ENCODE results near the gene SLIT3.

SLIT3 gene

DNA sequence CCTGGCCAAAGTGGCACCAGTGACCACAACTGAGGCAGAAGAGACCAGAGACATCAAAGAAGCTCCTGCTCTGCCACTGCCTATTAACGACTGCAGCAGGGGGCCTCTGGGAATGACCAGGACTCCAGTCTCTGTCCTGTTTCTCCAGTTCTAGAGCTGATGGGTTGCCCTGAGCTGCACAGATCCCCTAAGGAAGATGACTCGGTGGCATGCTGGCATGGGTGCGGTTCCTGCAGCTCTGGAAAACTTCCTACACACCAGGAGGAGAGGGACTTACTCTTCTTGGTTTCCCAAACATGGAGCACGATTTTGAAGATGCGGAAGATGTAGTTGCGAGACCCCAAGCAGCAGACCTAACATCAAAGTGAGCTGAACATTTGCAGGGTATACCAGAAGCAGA lies 2.7 kb downstream of the SLIT3 start:
- no peak for DNase-seq

DNA sequence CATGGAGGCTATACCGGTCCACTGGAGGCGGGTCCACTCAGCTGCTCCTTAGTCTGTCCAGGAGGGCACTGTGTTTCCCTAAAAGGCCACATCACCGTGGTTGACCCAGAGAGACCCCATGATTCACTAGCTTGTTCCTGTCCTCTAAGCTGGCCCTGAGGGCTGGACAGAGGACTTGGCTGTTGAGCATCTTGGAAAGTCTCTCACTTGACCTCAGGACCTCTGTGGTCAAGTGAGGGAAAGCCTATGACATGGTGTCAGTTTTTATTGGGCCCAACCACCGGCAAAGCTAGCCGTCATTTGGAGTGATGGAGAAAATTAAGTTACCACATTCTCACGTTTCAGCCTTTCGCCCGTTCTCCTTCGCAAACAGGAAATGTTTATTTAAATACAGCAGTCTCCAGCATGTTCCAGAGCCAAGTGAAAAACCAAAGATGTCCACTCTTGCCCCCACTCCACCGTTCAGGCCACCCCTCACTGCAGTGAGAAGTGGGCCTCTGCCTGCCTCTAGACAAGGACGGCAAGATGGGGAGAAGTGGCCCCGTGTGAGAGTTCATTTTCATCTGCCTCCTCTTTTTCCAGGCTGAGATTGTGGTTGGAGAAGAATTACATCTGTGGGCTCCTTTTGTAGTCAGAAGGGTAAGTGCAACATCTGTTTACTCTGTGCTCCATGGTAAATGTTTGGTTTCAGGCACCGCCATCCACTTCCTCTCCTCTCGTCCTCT lies 4.4 kb downstream of the SLIT3 start:
- DNase-seq: no peak

DNA sequence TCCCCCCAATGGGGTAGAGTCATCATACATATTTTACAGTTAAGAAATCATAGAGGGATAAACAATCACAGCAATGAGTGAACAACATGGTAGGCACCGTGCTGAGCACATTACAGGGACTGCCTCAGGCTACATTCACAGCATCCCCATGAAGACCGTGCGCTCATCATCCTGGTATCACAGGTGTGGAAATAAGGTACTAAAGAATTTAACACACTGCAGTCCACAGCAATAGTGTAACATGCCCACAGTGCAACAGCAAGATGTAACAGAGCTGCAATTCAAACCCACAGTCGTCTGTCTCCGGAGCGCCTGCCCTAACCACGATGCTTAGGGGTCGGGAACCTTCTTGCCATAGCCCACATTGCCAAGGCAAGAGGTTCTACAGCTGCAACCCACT lies 5.6 kb downstream of the SLIT3 start:
- no peak for DNase-seq

DNA sequence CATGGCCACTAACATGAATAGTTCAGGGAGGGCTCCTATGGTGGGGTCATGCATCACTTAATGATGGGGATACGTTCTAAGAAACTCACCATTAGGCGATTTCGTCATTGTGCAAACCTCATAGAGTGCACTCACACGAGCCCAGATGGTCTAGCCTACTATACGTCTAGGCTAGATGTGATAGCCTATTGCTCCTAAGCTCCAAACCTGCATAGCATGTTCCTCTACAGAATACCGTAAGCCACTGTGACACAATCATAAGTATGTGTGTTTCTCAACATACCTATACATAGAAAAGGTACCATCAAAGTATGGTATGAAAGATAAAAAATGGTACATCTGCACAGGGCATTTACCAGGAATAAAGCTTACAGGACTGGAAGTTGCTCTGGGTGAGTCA lies 6.3 kb downstream of the SLIT3 start:
- no peak for DNase-seq

DNA sequence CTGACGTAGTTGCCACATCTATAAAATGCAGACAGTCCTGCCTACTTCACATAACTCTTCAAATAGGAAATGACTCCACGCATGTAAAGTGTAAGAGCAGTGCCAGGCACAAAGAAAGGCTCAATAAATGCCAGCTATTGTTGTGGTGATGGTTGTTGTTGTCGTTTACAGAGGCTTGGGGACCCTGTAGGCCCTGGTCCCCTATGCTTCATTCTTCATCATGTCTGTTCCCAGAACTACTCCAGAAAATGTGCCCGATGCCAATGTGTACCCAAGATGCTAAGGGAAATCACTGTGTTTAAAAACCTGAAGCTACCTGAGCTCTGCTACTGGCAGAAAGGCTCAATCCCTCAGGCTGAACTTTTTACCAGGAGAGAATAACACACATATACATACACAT lies 9.1 kb downstream of the SLIT3 start:
- DNase-seq: no peak

DNA sequence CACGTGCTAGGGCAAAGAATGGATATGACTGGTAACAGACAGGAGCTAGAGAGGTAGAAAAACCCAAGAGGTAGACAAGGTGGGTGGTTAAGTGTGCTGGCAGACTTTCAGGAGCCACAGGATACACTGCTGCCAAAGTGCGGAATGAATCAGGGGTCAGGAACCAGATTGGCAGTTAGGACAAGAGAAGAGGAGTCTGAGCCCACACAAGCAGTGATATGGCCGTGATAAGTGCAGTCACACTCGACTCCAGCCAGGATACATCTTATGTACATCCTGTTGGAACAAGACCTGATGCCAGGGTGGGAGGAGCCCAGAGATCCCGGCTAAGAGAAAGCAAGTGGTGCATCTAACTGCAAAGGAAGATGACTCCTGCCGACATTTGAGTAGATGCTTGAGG lies 10.0 kb downstream of the SLIT3 start:
- no peak for DNase-seq

DNA sequence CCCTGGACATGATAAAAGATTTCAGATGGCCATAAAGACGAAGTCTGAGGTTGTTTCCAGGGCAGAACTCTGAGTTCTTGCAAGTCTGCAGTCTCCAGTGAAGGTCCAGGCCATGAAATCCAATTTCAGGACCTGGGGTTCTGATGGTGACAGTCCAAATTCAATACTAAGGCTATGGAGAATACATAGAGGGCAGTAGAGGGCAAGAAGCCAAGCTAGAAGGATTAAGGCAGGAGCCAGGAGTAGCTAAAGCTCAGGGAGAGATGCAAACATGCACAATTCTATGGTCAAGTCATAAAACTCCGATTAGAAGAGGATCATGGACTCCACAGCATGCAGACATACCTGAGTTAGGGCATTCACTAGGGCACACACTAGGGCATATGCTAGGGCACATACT lies 11.4 kb downstream of the SLIT3 start:
- no peak for DNase-seq

DNA sequence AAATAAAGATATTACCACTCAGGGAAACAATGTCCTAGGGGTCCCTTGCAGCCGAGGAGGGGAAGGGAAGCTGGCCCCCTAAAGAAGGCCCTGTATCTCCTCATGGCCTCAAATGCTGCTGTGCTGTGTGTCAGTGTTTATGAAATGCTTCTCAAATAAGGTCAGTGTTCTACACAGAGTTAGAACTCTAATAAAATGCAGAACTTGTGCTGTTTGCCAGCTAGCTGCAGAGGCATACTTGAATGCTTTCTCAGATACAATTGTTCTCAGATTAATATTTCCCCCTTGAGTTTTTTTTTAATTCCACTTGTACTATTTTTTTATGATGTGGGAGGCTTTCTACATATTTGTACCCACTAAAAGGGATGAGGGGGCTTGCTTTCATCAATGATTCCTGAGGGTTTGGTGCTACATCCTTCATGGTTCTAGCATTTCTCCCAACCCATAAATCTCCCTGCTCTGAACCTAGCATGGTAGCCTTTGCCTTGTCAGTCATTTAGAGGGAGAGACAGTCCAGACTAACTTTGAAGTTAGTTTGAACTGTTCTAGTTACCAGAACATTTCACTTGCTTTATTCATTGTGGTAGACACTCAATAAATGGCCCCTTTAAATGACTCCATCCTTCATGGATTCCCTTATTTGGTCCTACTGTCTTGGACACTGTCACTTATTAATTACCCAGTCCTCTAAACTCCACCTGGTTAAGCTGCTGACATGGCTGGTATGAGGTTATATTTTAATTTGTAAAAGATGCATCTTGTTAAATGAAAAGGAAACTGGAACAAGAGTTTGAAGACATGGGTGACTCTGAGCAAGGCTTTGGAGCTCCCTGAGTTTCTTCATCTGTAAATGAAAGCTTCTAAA lies 12.6 kb downstream of the SLIT3 start:
- DNase-seq: no peak

DNA sequence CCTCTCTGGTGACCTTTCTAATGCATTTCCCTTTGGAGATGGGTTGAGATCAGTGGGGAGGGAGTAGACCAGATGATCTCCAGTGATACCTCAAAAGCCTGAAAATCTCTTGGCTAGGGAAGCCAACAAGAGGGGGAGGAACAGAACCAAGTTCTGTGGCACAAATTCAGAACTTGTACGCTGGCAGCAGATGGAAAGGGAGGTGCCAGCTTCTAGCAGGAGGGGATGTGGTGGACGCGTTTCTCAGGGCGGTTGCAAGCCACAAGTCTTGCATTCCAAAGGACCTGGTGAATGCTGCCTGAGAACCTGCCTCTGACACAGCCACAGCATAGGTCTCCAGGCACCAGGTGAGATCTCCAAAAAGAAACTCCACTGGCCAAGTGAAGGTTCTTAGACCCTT lies 13.4 kb downstream of the SLIT3 start:
- no peak for DNase-seq

DNA sequence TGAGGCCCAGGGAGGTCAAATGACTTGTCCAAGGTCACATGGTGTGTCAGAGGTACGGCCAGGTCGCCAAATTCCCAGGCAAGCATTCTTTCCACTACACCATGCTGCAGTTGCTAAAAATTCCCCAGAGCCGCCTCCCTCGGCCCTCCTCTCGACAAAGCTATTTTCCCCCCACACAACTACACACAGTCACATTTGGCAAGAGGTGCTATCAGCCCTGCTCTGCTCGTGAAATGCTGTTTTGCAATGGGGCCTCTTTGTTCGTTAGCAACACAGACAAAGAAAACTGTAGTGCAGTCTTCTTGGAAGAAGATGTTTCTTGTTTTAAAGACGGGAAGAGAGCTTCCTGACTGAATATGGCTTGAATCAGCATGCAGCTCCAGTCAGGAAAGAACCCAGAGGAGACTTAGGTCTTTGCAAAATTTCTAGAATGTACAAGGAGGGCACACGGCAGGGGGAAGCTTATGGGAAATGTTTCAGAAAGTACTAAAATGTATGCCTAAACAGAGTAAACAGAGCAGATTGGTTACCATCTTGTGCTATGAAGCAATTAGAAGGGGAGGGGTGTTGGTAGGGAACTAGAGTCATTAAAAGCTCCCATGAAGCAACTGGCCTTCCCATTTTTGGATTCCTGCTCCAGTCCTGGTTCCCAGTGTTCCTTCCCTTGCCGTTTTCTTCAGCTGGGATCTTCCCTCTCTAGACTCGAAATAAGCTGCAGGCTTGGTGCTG lies 14.2 kb downstream of the SLIT3 start:
- DNase-seq: no peak

DNA sequence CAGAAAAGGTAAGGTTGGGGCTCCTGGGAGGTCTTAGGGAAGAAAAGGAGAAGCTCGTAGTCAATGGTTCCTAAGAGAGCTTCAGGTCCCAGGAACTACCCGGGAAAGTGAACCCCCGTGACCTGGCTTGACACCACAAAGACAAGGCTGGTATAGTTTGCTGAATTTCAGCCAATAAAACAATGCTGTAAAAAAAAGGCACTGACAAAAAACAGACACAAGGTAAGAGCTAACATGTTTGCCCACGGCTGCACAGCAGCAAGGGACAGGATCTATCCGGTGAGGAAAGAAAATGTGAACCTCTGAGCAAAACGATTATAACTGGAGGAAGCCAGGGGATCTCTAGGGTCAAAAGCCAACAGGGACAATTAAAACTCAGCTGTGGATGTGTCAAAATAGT lies 17.1 kb downstream of the SLIT3 start:
- no peak for DNase-seq

DNA sequence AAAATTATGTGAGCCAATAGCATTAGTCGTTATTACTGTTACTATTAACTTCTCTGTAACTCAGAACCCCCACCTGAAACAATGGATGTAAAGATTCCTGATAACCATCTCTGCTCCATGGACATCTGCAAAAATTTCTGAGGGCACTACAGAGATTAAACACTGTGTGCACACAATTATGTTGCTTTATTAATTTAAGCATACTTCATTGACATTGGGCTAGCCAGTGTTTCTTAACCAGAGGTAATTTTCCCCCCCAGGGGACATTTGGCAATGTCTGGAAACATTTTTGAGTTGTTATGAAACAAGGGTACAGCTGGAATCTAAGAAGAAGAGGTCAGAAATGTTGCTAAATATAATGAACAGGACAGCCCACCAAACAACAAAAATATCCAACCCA lies 19.3 kb downstream of the SLIT3 start:
- DNase-seq: no peak

DNA sequence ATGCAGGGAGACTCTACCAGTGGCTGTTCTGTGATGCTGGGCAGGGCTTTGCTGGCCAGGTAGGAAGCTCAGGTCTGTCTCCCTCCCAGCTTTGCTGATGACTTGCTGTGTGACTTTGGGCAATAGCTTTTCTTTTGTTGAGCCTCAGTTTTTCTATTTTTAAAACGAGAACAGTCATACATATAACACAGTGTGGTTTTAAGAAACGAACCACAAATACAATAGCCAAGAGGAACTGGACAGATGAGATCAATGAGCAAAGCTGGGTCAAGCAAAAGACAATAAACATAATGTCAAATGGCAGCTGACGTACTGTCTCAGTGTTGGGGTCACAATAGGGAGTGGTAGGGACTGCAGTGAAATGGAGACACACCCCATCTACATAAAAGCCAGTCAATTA lies 20.2 kb downstream of the SLIT3 start:
- no peak for DNase-seq

DNA sequence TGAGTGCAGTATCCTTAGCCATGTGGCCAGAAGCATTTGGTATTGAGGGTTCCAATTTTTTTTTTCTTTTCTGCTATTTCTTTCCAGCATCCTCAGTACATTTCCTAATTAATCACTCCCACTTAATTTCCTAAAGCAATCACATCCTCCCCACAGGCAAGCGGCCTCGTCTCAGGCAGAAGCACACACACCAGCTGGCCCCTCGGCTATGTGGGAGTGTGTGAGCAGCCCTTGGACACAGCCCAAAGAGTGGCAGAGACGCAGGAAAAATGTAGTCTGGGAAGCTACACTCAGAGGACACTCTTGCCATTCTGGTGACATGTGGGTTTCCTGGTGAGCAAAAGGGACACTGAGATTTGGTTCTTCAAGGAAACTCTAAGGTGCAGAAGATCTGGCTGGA lies 20.7 kb downstream of the SLIT3 start:
- DNase-seq: no peak

DNA sequence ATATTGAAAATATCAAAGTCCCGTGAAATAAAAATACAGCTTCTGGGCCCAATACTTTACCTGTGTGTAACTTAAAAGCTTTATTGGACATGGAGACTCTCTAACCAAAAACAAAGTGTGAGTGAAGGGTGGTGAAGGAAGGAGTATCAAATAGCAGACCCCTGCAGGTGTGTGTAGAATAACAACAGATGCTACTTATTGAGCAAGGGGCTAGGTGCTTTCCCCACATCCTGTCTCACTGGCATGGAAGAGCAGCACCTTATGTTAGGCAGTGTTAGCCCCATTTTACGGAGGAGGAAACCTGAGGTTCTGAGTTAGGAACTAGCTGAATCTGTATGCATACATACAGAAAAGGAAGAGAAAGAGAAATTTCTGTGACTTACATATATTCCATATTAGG lies 21.8 kb downstream of the SLIT3 start:
- DNase-seq: no peak

DNA sequence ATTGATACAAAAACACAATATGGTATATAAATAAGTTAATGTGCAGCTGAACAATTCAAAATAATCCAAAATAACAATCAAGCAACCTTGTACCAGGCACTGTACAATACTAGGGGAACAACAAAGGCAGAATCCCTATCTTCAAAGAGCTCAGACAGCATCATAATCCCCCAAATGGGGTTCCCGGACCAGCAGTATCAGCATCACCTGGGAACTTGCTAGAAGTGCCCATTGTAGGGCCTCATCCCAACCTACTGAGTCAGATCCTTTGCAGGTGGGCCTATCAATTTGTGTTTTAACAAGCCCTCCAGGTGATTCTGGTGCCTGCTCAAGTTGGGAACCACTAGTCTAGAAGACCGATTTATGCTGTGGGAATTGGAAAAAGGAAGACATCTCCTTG lies 27.1 kb downstream of the SLIT3 start:
- DNase-seq: no peak

DNA sequence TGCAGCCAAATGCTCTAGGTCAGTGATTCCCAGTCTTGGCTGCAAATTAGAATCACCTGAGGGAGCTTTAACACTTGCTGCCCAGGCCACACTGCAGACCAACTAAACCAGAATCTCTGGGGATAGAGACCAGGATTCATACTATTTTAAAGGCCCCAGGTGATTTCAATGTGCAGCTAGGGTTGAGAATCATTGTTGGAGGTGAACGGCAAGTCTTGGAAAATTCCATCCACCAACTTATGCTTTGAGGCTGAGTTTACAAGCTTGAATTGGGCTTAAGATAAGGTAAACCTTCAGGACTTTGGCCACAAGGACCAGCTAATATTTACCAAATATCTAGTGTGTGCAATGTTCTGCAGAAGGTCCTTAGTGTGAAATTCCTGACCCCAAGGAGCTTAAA lies 27.5 kb downstream of the SLIT3 start:
- DNase-seq: no peak

DNA sequence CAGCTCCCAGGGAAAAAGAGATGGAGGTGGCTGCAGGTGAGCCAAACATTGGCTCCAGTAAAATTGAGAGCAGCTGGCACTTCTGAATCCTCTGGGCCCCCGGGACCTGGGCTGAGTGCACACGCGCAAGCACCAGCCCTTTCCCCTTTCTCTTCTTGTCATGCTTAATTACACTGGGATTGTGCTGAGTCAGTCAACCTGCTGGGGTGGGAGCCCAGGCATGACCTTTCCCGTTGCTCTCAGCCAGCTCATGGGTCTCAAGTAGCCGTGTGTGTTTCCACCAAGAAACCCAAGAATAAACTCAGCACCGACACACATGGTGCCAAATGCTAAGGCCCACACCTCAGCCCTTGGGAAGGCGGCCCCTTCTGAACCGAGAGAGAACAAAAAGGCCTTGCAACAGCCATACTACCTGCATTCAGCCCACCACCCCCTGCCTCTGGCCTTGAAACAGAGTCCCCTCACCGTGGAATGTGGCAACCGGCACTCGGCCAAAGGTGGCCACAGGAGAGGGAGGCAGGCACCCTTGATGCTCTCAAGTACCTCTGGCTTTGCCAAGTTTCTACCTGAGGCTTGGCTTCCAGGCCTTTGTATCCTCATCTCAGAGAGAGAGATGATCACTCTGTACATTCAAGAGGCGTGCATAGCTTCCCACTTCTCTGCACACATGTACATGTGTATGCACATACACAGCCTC lies 28.1 kb downstream of the SLIT3 start:
- DNase-seq: no peak

DNA sequence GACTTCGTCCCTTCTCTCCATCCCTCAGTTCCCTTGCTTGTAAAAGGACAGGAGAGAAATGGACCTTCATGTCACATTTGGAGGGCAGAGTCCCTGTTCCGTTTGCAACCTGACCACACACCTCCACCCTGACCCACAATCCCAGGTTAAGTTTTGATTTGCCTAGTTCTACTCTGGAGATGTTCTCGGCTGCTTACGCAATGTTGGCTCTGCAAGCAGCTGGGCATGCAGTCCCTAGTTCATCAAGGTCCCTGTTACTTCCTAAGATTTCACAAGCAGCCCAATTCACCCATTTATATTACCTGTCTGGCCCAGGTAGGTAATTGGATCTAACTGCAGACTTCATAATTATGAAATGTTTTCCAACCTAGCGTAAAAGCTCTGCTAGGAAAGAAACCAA lies 28.8 kb downstream of the SLIT3 start:
- no peak for DNase-seq

DNA sequence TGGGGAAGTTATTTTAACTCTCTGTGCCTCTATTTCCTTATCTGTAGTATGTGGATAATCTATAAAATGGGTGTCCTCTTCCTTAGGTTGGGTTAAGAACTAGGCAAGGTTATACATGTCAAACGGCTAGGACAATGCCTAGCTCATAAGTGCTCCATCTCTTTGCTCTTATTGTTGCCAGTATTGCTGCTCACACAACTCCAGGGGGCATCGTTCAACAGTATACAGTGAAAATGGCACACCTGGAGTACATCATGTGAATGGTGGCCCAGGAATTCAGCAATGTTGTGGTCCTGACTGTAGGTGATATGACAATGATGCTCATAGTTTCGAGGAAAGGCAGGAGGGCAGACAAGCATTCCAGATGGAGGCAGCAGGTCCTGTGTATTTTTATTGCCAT lies 30.1 kb downstream of the SLIT3 start:
- no peak for DNase-seq

DNA sequence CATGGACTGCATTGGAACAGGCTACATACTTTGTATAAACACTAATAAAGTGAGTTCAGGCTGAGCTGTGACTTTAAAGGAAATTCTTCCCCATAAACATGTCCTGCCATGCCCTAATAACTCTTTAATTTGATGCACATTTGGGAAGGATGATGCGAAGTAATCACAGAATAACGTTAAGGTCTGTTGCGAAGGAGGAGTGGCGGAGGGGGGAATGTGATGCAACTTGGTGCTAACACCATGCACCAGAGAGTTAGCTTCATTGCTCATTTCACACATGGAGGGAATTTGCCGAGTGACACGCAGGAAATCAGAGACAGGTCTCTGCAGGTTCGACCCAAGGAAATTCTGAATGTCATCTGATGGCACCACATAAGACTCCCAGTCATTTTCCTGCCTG lies 32.9 kb downstream of the SLIT3 start:
- DNase-seq: no peak

DNA sequence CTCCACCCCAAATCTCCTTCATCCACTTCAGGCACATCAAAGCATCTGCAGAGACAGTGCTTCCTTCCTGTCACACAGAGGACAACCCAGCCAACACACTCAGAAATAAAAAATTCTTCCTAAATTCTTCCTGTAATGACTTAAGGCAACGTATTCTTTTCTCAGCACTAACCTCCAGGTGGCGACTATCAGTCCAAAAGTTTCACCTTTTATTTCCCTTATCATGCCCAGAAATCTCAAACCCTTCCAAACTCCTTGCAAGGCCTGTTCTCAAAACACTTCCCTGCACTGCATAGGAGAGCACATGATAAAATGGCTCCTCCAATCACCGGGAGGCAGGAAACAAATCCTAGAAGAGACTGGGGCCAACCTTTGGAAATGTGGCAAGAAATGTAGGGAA lies 35.1 kb downstream of the SLIT3 start:
- no peak for DNase-seq

DNA sequence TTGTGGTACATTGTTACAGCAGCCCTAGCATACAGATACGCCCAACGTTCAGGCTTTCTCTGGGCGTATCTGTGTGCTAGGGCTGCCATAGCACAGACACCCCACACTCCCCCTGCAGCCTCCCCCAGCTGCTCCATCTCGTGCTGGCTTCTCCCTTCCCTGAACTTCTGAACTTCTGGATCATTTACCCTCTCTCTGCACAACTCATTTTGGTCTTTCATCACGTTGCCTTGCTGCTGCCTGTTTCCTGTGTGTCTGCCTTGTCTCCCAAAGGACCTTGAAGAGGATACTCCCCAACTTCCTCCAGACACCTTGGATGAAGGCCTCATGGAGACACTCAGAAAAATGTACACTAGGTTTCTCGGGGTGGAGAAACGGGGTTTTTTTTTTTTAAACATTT lies 37.3 kb downstream of the SLIT3 start:
- DNase-seq: no peak

All from activated T-cell treated with anti-CD3 and anti-CD28 coated beads for 4 hours (primary cell).